Measurements from ENCODE around the gene SGK1.

DNA sequence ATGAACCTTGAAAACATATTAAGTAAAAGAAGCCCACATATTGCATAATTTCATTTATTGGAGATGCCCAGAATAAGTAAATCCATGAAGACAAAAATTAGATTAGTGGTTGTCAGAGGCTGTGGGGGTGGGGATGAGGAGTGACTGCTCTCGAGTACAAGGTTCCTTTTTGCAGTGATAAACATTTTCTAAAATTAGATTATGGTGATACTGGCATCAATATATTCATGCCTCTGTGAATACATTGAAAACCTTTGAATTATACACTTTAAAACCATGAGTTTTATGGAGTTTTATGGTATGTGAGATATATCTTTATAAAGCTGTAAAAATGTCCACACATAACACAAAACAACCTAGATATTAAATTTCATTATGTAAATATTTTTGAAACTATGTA, 189.8 kb downstream of the SGK1 start:
- TF ChIP-seq CTCF (IDR thresholded peaks at IDR 0.05) = no peak
- TF ChIP-seq EZH2 (IDR thresholded peaks at IDR 0.05) = no peak
- TF ChIP-seq EZH2phosphoT487 (IDR thresholded peaks at IDR 0.05) = no peak
